ENCODE results near the gene FEZ2.

The FEZ2 gene

DNA sequence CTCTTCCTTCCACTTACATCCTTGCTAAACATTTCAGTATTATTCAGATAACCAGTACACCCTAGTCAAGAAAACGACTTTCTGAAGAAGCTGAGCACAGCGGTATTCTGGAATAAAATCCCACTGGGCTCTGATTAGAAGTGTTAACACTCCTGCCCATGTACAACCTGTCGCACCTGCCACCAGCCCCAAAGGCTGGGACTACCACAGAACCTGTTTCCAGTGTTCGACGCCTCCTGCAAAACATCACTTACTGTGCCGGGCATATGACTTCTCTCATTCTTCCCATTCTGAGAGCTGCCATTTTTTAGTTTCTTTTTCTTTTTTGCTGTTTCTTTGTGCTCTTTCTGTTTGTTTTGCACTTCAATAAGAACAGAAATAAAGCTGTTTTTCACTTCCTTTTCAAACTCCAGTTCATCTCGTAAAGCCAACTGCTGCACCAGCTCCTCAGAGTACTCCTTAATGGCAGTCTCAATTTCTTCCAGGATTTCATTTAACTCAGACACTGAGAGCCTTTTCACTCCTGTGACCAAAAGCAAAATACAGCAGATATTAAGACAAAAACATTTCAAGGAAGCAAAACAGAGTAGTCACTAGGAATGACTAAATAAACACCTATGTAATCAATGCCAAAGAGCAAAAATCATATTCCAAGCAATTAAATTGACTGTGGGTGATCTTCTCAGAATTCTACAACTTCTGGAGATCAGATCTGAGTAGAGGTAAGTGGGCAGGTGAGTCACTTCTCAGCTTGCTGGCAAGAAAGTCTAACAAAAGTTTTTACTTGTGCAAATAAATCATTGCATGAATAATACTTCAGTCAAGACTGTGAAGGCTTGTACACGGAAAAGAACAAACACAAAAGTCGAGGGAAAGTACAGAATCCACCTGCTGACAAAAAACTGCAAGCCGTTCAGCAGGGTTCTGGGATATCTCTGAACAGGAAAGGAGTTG is 19.3 kb downstream of the FEZ2 start:
- DNase-seq: no peak
- H3K4me3 Mint-ChIP-seq: no peak overlapping the region
- peaks cover 96% of the 10 kb centered on the region for H3K36me3 Mint-ChIP-seq (ENCODE audit: low read depth)
- H3K4me1 Mint-ChIP-seq: peaks cover 3% of the 10 kb centered on the region
- TF ChIP-seq, protein P1, sequence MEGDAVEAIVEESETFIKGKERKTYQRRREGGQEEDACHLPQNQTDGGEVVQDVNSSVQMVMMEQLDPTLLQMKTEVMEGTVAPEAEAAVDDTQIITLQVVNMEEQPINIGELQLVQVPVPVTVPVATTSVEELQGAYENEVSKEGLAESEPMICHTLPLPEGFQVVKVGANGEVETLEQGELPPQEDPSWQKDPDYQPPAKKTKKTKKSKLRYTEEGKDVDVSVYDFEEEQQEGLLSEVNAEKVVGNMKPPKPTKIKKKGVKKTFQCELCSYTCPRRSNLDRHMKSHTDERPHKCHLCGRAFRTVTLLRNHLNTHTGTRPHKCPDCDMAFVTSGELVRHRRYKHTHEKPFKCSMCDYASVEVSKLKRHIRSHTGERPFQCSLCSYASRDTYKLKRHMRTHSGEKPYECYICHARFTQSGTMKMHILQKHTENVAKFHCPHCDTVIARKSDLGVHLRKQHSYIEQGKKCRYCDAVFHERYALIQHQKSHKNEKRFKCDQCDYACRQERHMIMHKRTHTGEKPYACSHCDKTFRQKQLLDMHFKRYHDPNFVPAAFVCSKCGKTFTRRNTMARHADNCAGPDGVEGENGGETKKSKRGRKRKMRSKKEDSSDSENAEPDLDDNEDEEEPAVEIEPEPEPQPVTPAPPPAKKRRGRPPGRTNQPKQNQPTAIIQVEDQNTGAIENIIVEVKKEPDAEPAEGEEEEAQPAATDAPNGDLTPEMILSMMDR (IDR thresholded peaks at IDR 0.05): no peak
- no peaks in the 10 kb centered on the region for H3K9me3 Mint-ChIP-seq
- H3K27ac Mint-ChIP-seq: no peak overlapping the region
- peaks cover 3% of the 10 kb centered on the region for H3K27me3 Mint-ChIP-seq (ENCODE audit: low read depth, poor library complexity)

GRCh38 chr2:36577884-36578283 is 20.1 kb downstream of the FEZ2 start:
- no peak overlapping the region for H3K27ac Mint-ChIP-seq
- TF ChIP-seq, protein P1 (IDR thresholded peaks at IDR 0.05): no peak
- peaks cover 10% of the 10 kb centered on the region for H3K4me1 Mint-ChIP-seq
- no peaks in the 10 kb centered on the region for H3K9me3 Mint-ChIP-seq
- peaks cover 91% of the 10 kb centered on the region for H3K36me3 Mint-ChIP-seq (ENCODE audit: low read depth)
- no peak for DNase-seq
- peaks cover 3% of the 10 kb centered on the region for H3K27me3 Mint-ChIP-seq (ENCODE audit: low read depth, poor library complexity)
- H3K4me3 Mint-ChIP-seq: no peak overlapping the region

GRCh38 chr2:36574560-36574959 is 23.4 kb downstream of the FEZ2 start:
- H3K9me3 Mint-ChIP-seq: no peaks in the 10 kb centered on the region
- H3K27ac Mint-ChIP-seq: peak overlapping the region; percentile 25

GRCh38 chr2:36573165-36573564 is 24.8 kb downstream of the FEZ2 start:
- TF ChIP-seq, protein P1 (IDR thresholded peaks at IDR 0.05): no peak
- Mint-ChIP-seq H3K36me3 (ENCODE audit: low read depth) (peaks cover 70% of the 10 kb centered on the region), H3K4me3 (no peak overlapping the region), H3K9me3 (no peaks in the 10 kb centered on the region), H3K27me3 (ENCODE audit: low read depth, poor library complexity) (no peaks in the 10 kb centered on the region), H3K4me1 (peaks cover 34% of the 10 kb centered on the region), H3K27ac (peak overlapping the region; percentile 95)
- no peak for DNase-seq

More at GRCh38 chr2:36574560-36574959, 23.4 kb downstream of the FEZ2 start:
- no peak overlapping the region for H3K4me3 Mint-ChIP-seq
- peaks cover 2% of the 10 kb centered on the region for H3K27me3 Mint-ChIP-seq (ENCODE audit: low read depth, poor library complexity)
- DNase-seq: no peak
- H3K4me1 Mint-ChIP-seq: peaks cover 25% of the 10 kb centered on the region
- TF ChIP-seq, protein P1 (IDR thresholded peaks at IDR 0.05): no peak
- H3K36me3 Mint-ChIP-seq (ENCODE audit: low read depth): peaks cover 71% of the 10 kb centered on the region

DNA sequence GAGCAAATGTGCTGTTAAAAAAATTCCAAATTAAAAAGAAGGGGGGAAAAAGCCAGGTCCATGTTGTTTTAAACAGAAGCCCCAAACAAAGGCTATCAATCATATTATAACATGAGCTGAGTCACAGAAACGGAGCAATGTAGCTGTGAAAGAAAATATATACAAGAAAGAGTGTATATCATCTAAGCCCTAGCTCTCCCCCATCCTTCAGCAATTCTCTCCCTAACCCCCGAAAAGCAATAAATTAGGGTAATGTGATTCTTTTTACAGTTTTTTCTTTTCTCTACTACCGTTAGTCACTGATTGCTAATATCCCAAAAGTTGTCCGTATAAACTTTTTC is 25.3 kb downstream of the FEZ2 start:
- TF ChIP-seq, protein P1 (IDR thresholded peaks at IDR 0.05): no peak

More for the DNA sequence above, 25.3 kb downstream of the FEZ2 start:
- Mint-ChIP-seq H3K9me3 (no peaks in the 10 kb centered on the region), H3K4me1 (peaks cover 39% of the 10 kb centered on the region), H3K36me3 (ENCODE audit: low read depth) (peaks cover 70% of the 10 kb centered on the region), H3K27me3 (ENCODE audit: low read depth, poor library complexity) (no peaks in the 10 kb centered on the region), H3K27ac (peak overlapping the region; percentile 95), H3K4me3 (no peak overlapping the region)
- no peak for DNase-seq
